Testis (tissue), 2 donors: ENCODE measurements around the gene TMEM185B.

Experiments used
- CTCF ChIP-seq, 3 experiments: fragments of 450-650 bp in 2 of 3; fragments of 200-600 bp in 1 of 3; sonication (generic) in 1 of 3; IDR thresholded peaks; one replicate each; pipeline ENCODE4 v1.5.1; 2016 to 2019; ENCODE audit warnings: antibody characterized with exemption in 3 of 3, mild to moderate bottlenecking in 2 of 3, moderate library complexity in 1 of 3
- POLR2A ChIP-seq: fragments of 450-650 bp; IDR thresholded peaks from one replicate; pipeline ENCODE4 v1.6.1; 2017; ENCODE audit warnings: antibody characterized with exemption, mild to moderate bottlenecking, moderate library complexity

GRCh38 chr2:120195553-120195952 lies 27.6 kb downstream of the TMEM185B start:
- TF ChIP-seq POLR2A (no peak), CTCF (IDR thresholded peaks at IDR 0.05) (no peak)
